ENCODE results near the gene PBRM1. TPM values are rescaled to one million over a fixed set of nuclear protein-coding genes. Genes with fewer than 3 reads are reported as not detected.

The PBRM1 gene
- total and polyA plus RNA-seq, 8 donors = 6.0 to 130 (median 64.9) TPM

DNA sequence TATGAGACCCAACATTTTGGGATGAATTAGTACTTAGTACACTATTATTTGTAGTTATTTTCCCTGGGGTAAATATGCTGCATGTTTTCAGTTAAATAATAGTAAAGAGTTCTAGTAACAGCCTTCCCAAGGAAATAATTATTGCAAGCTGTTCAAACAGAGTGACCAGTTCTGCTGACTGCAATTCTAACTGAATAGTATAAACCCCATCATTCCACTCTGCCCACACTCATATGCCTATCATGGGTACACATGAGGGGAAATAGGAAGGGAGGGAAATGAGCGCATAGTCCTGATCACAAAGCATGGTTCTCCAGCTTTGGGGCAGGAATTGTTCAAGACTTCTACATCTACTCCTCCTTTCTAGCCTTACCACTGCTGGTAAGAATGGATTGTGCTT is 130.7 kb downstream of the PBRM1 start:
- H3K36me3 ChIP-seq = peaks cover 40 to 96% (median 88%) of the 10 kb centered on the region in 4 donors
- intact Hi-C loops (cut with DNase I; ENCODE audit: low total_unique reads) = no loop called here

DNA sequence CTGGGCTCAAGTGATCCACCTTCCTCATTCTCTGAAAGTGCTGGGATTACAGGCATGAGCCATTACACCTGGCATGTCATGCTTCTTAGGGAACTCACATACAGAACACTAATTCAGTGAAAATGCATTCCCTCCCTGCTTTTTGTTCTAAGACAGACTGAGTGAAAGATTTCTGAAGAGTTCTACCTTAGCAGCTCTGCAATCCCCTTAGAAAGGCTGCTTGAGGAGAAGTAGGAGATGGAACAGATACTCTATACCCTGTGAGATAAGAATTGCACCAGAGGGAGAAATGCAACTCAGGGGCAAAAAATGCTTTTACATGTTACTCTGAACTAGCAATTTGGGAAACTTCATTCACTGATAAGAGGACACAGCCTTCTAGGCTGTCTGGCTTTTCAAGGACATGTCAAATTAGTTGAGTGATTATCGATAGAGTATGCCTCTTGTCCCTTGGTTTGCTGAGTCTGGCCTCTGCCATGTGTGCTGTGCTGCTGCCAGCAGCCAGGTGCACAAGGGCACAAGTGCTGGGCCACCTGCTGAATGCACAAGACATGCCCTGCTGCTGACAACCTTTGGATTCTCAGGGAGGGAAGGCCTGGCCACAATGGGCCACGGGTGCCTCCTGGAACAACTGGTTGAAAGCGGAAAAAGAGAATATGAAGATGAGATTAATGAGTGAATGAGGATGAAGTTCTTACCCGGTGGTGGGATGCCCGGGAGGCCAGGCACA is 131.5 kb downstream of the PBRM1 start:
- DNase-seq = no peak
- Histone ChIP-seq H3K4me1 (peaks cover 0 to 22% (median 2%) of the 10 kb centered on the region in 4 donors), H3K4me3 (no peak overlapping the region), H3K9me3 (no peaks in the 10 kb centered on the region), H3K27me3 (no peaks in the 10 kb centered on the region), H3K27ac (no peak overlapping the region), H3K36me3 (peaks cover 43 to 96% (median 88%) of the 10 kb centered on the region in 4 donors)
- WGBS, 5 donors = 78 to 91% (median 83%) methylated on average over 5 of the region's 5 CpGs
- TF ChIP-seq CTCF (IDR thresholded peaks at IDR 0.05) (no peak), EP300 (IDR thresholded peaks at IDR 0.05) (no peak), POLR2AphosphoS5 (IDR thresholded peaks at IDR 0.05) (no peak), POLR2A (IDR thresholded peaks at IDR 0.05) (no peak)
- intact Hi-C loops (cut with DNase I; ENCODE audit: low total_unique reads) = no loop called here

More for the DNA sequence above, 130.7 kb downstream of the PBRM1 start:
- peaks cover 0 to 22% (median 2%) of the 10 kb centered on the region in 4 donors for H3K4me1 ChIP-seq
- no peak overlapping the region for H3K4me3 ChIP-seq
- H3K27ac ChIP-seq = no peak overlapping the region
- no peaks in the 10 kb centered on the region for H3K27me3 ChIP-seq
- DNase-seq = no peak
- 90 to 100% (median 100%) methylated on average over 1 of the region's 1 CpG for WGBS, 5 donors
- no peaks in the 10 kb centered on the region for H3K9me3 ChIP-seq
- TF ChIP-seq POLR2A (IDR thresholded peaks at IDR 0.05) = no peak
- TF ChIP-seq CTCF (IDR thresholded peaks at IDR 0.05) = no peak
- TF ChIP-seq EP300 (IDR thresholded peaks at IDR 0.05) = no peak
- no peak for TF ChIP-seq POLR2AphosphoS5 (IDR thresholded peaks at IDR 0.05)

DNA sequence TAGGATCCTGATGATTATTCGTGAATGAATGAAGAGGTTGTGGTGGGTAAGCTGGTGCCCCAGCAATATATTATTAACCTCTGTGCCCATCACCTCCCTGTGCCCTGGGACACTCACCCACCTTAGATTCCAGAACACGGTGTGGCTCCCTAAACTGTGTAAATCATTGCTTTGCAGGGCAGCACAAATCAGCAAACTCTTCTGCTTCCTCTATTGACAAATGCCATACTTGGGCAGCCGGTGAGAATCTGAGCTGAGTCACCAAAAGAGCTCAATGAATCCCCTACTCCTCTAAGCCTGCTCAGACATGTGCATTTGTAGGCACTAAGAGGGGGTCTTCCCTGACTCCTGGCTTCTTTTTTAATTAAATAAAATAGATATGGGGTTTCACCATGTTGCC is 133.6 kb downstream of the PBRM1 start:
- TF ChIP-seq EP300 (IDR thresholded peaks at IDR 0.05) (no peak), POLR2AphosphoS5 (IDR thresholded peaks at IDR 0.05) (no peak), CTCF (IDR thresholded peaks at IDR 0.05) (no peak), POLR2A (IDR thresholded peaks at IDR 0.05) (no peak)
- Histone ChIP-seq H3K36me3 (peaks cover 55 to 96% (median 89%) of the 10 kb centered on the region in 4 donors), H3K27ac (no peak overlapping the region), H3K4me3 (no peak overlapping the region), H3K9me3 (no peaks in the 10 kb centered on the region), H3K27me3 (no peaks in the 10 kb centered on the region), H3K4me1 (peaks cover 0 to 15% (median 2%) of the 10 kb centered on the region in 4 donors)
- intact Hi-C loops (cut with DNase I; ENCODE audit: low total_unique reads) = no loop called here
- no peak for DNase-seq
- WGBS, 5 donors = 60 to 82% (median 67%) methylated on average over 3 of the region's 3 CpGs

- H3K27me3 ChIP-seq = no peaks in the 10 kb centered on the region
- H3K4me1 ChIP-seq = peaks cover 0 to 7% (median 0%) of the 10 kb centered on the region in 4 donors
- no peak for TF ChIP-seq POLR2A (IDR thresholded peaks at IDR 0.05)
- TF ChIP-seq EP300 (IDR thresholded peaks at IDR 0.05) = no peak
- no peak for TF ChIP-seq POLR2AphosphoS5 (IDR thresholded peaks at IDR 0.05)
- TF ChIP-seq CTCF (IDR thresholded peaks at IDR 0.05) = no peak
- intact Hi-C loops (cut with DNase I; ENCODE audit: low total_unique reads) = no loop called here
- H3K36me3 ChIP-seq = peaks cover 56 to 99% (median 94%) of the 10 kb centered on the region in 4 donors
- H3K27ac ChIP-seq = no peak overlapping the region
- DNase-seq = no peak
- no peaks in the 10 kb centered on the region for H3K9me3 ChIP-seq
- H3K4me3 ChIP-seq = no peak overlapping the region
Observed at GRCh38 chr3:52551118-52551517, 134.6 kb downstream of the PBRM1 start.

Measured in stomach (tissue), 9 donors.